Trophoblast cell (in vitro differentiated cells and primary cell): ENCODE measurements around the gene EPS15.

ENCODE experiments used
- DNase-seq, 2 donors: peaks; one replicate each; pipeline ENCODE4 v3.0.0-alpha.2; 2016
- H2AFZ ChIP-seq: 2 replicates; pipeline ENCODE4 v1.6.1; 2013; ENCODE audit warnings: low read length, moderate library complexity, mild to moderate bottlenecking; ENCODE audit not compliant: insufficient read depth, poor library complexity
- H2AK5ac ChIP-seq: 2 replicates; pipeline ENCODE4 v1.6.1; 2013; ENCODE audit warnings: mild to moderate bottlenecking, low read length
- H2BK120ac ChIP-seq: 2 replicates; pipeline ENCODE4 v1.6.1; 2013; ENCODE audit warnings: low read length, mild to moderate bottlenecking, moderate library complexity; ENCODE audit not compliant: insufficient read depth, poor library complexity
- H2BK12ac ChIP-seq: 2 replicates; pipeline ENCODE4 v1.6.1; 2013; ENCODE audit warnings: mild to moderate bottlenecking, low read length, moderate library complexity
- H2BK5ac ChIP-seq: 2 replicates; pipeline ENCODE4 v1.6.1; 2013; ENCODE audit warnings: low read length, low read depth, moderate library complexity, mild to moderate bottlenecking; ENCODE audit not compliant: poor library complexity
- H3K14ac ChIP-seq: 2 replicates; pipeline ENCODE4 v1.6.1; 2013; ENCODE audit warnings: mild to moderate bottlenecking, low read length
- H3K18ac ChIP-seq: 2 replicates; pipeline ENCODE4 v1.6.1; 2013; ENCODE audit warnings: mild to moderate bottlenecking, low read length
- H3K23ac ChIP-seq: 2 replicates; pipeline ENCODE4 v1.6.1; 2013; ENCODE audit warnings: low read length
- H3K27ac ChIP-seq: 2 replicates; pipeline ENCODE4 v1.5.1; 2013; ENCODE audit warnings: low read depth, mild to moderate bottlenecking, inconsistent platforms, low read length, moderate library complexity
- H3K27me3 ChIP-seq: 2 replicates; pipeline ENCODE4 v1.6.1; 2013; ENCODE audit warnings: inconsistent platforms, mild to moderate bottlenecking, low read length, moderate library complexity; ENCODE audit not compliant: insufficient read depth
- H3K36me3 ChIP-seq, 2 experiments: 1 replicate in 1 of 2; 2 replicates in 1 of 2; pipeline ENCODE4 v1.6.1; 2013; ENCODE audit warnings: low read length in 2 of 2, mild to moderate bottlenecking in 2 of 2, moderate library complexity in 1 of 2; ENCODE audit not compliant: insufficient read depth in 2 of 2, control insufficient read depth in 1 of 2
- H3K4ac ChIP-seq: 2 replicates; pipeline ENCODE4 v1.6.1; 2013; ENCODE audit warnings: low read depth, mild to moderate bottlenecking, low read length, moderate library complexity
- H3K4me1 ChIP-seq, 2 experiments: 1 replicate in 1 of 2; 2 replicates in 1 of 2; pipeline ENCODE4 v1.6.1; 2013; ENCODE audit warnings: low read length in 2 of 2, mild to moderate bottlenecking in 2 of 2, moderate library complexity in 1 of 2; ENCODE audit not compliant: insufficient read depth in 2 of 2, control insufficient read depth in 1 of 2
- H3K4me2 ChIP-seq: 2 replicates; pipeline ENCODE4 v1.6.1; 2013; ENCODE audit warnings: inconsistent platforms, mild to moderate bottlenecking, low read length, moderate library complexity
- H3K4me3 ChIP-seq: 2 replicates; pipeline ENCODE4 v1.5.1; 2013; ENCODE audit warnings: mild to moderate bottlenecking, low read depth, low read length, inconsistent platforms
- H3K79me1 ChIP-seq: one replicate; pipeline ENCODE4 v1.6.1; 2013; ENCODE audit warnings: low read length
- H3K79me2 ChIP-seq: 2 replicates; pipeline ENCODE4 v1.6.1; 2013; ENCODE audit warnings: low read length, mild to moderate bottlenecking; ENCODE audit not compliant: control insufficient read depth, insufficient read depth, poor library complexity
- H3K9ac ChIP-seq: 2 replicates; pipeline ENCODE4 v1.6.1; 2013; ENCODE audit warnings: mild to moderate bottlenecking, low read length
- H3K9me3 ChIP-seq: 2 replicates; pipeline ENCODE4 v1.6.1; 2013; ENCODE audit warnings: low read depth, mild to moderate bottlenecking, control low read depth, inconsistent platforms, low read length; ENCODE audit not compliant: insufficient read depth
- H4K12ac ChIP-seq: 2 replicates; pipeline ENCODE4 v1.6.1; 2013; ENCODE audit warnings: low read depth, mild to moderate bottlenecking, low read length, moderate library complexity
- H4K8ac ChIP-seq: 2 replicates; pipeline ENCODE4 v1.6.1; 2013; ENCODE audit warnings: low read depth, mild to moderate bottlenecking, low read length, moderate library complexity
- H4K91ac ChIP-seq: one replicate; pipeline ENCODE4 v1.6.1; 2013; ENCODE audit warnings: low read depth, mild to moderate bottlenecking, low read length, moderate library complexity
- WGBS: extraction: QIAGEN DNeasy Blood & Tissue Kit; methylation state at CpG from one replicate; pipeline ENCODE4 v1.1.7; 2013; ENCODE audit warnings: missing lambda C conversion rate; ENCODE audit not compliant: insufficient read length, insufficient coverage; ENCODE audit errors: extremely low coverage; 5-methylcytosine and 5-hydroxymethylcytosine counted together

EPS15 gene

GRCh38 chr1:51444534-51445192 is 74.4 kb downstream of the EPS15 start:
- Histone ChIP-seq H3K27ac (no peak overlapping the region), H3K14ac (no peak overlapping the region), H3K36me3 (peaks cover 6 to 8% of the 10 kb centered on the region in 2 experiments), H2AK5ac (no peak overlapping the region), H4K91ac (no peak overlapping the region), H3K18ac (no peak overlapping the region), H2AFZ (no peak overlapping the region), H3K4me3 (no peak overlapping the region), H3K27me3 (no peaks in the 10 kb centered on the region), H3K4me1 (no peaks in the 10 kb centered on the region), H3K9me3 (no peaks in the 10 kb centered on the region), H3K4me2 (no peak overlapping the region), H2BK120ac (no peak overlapping the region), H3K4ac (no peak overlapping the region), H3K9ac (no peak overlapping the region), H3K79me1 (no peaks in the 10 kb centered on the region), H3K23ac (no peak overlapping the region), H2BK12ac (no peak overlapping the region), H2BK5ac (no peak overlapping the region), H3K79me2 (no peaks in the 10 kb centered on the region), H4K12ac (no peak overlapping the region), H4K8ac (no peak overlapping the region)
- no peak for DNase-seq
- no CpG with 5 or more reads among the region's 3 CpGs for WGBS

- no peaks in the 10 kb centered on the region for H3K9me3 ChIP-seq
These were observed 75.0 kb downstream of the EPS15 start for GRCh38 chr1:51444096-51444495.

GRCh38 chr1:51443555-51443954 is 75.5 kb downstream of the EPS15 start:
- no peaks in the 10 kb centered on the region for H3K9me3 ChIP-seq
- H2AK5ac ChIP-seq, result no peak overlapping the region
- no peak overlapping the region for H3K9ac ChIP-seq
- H3K4ac ChIP-seq, result no peak overlapping the region
- H3K4me3 ChIP-seq, result no peak overlapping the region
- H3K14ac ChIP-seq, result no peak overlapping the region
- no peak overlapping the region for H2AFZ ChIP-seq
- H2BK5ac ChIP-seq, result no peak overlapping the region
- no peak overlapping the region for H2BK12ac ChIP-seq
- no peaks in the 10 kb centered on the region for H3K79me2 ChIP-seq
- no peaks in the 10 kb centered on the region for H3K27me3 ChIP-seq
- H4K91ac ChIP-seq, result no peak overlapping the region
- DNase-seq, result no peak
- H3K23ac ChIP-seq, result no peak overlapping the region
- no peaks in the 10 kb centered on the region for H3K4me1 ChIP-seq
- H4K8ac ChIP-seq, result no peak overlapping the region
- H3K18ac ChIP-seq, result no peak overlapping the region
- peaks cover 6 to 7% of the 10 kb centered on the region in 2 experiments for H3K36me3 ChIP-seq
- H3K79me1 ChIP-seq, result no peaks in the 10 kb centered on the region
- no peak overlapping the region for H3K27ac ChIP-seq
- no CpG with 5 or more reads among the region's 5 CpGs for WGBS
- H2BK120ac ChIP-seq, result no peak overlapping the region
- H4K12ac ChIP-seq, result no peak overlapping the region
- H3K4me2 ChIP-seq, result no peak overlapping the region

More at GRCh38 chr1:51444096-51444495, 75.0 kb downstream of the EPS15 start:
- Histone ChIP-seq H2AFZ (no peak overlapping the region), H4K91ac (no peak overlapping the region), H3K79me1 (no peaks in the 10 kb centered on the region), H3K79me2 (no peaks in the 10 kb centered on the region), H4K12ac (no peak overlapping the region), H4K8ac (no peak overlapping the region), H3K27me3 (no peaks in the 10 kb centered on the region), H3K23ac (no peak overlapping the region), H2BK5ac (no peak overlapping the region), H3K14ac (no peak overlapping the region), H3K9ac (no peak overlapping the region), H2AK5ac (no peak overlapping the region), H3K27ac (no peak overlapping the region), H3K4me2 (no peak overlapping the region), H3K4ac (no peak overlapping the region), H3K4me3 (no peak overlapping the region), H3K18ac (no peak overlapping the region), H2BK12ac (no peak overlapping the region), H3K36me3 (peaks cover 6 to 7% of the 10 kb centered on the region in 2 experiments), H2BK120ac (no peak overlapping the region), H3K4me1 (no peaks in the 10 kb centered on the region)
- no CpG with 5 or more reads among the region's 1 CpG for WGBS
- DNase-seq, result no peak

GRCh38 chr1:51442616-51443015 is 76.5 kb downstream of the EPS15 start:
- Histone ChIP-seq H2AK5ac (no peak overlapping the region), H3K4ac (no peak overlapping the region), H4K91ac (no peak overlapping the region), H2BK5ac (no peak overlapping the region), H4K12ac (no peak overlapping the region), H3K27me3 (no peaks in the 10 kb centered on the region), H3K4me3 (no peak overlapping the region), H2AFZ (no peak overlapping the region), H3K9me3 (no peaks in the 10 kb centered on the region), H3K4me1 (no peaks in the 10 kb centered on the region), H3K4me2 (no peak overlapping the region), H2BK120ac (no peak overlapping the region), H3K9ac (no peak overlapping the region), H3K27ac (no peak overlapping the region), H3K79me2 (no peaks in the 10 kb centered on the region), H2BK12ac (no peak overlapping the region), H4K8ac (no peak overlapping the region), H3K36me3 (peaks cover 4 to 6% of the 10 kb centered on the region in 2 experiments), H3K14ac (no peak overlapping the region), H3K23ac (no peak overlapping the region), H3K79me1 (no peaks in the 10 kb centered on the region), H3K18ac (no peak overlapping the region)
- no CpG with 5 or more reads among the region's 1 CpG for WGBS
- DNase-seq, result no peak
